Measurements from ENCODE around the gene CFAP20DC. TPM values are rescaled to one million over a fixed set of nuclear protein-coding genes. Genes with fewer than 3 reads are reported as not detected.

The CFAP20DC gene
- total RNA-seq, 1 donor from 2014 or later, result 5.4 TPM

DNA sequence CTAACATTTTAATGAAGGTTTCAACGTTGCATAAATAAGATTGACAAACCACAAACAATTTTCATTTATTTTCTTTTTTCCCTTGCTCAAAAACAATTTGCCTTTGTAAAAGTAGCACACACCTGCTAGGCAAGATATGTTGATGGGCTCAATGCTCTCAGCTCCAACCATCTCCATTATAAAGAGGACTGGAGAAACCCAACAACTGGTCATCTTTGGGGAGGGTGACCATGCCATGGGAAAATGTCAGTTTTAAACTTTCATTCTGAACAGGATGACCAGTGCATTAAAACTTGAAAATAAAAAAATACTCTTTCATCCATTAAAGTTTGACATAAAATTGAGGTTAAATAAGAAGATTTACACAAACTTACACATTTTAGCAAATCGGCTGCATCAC is 183.7 kb downstream of the CFAP20DC start:
- TF ChIP-seq POLR2A (IDR thresholded peaks at IDR 0.05) (no peak), POLR2AphosphoS5 (IDR thresholded peaks at IDR 0.05; ENCODE audit: insufficient read depth in 1 of 2, low read depth in 1 of 2) (no peak)
- TF ChIP-seq, protein P1, sequence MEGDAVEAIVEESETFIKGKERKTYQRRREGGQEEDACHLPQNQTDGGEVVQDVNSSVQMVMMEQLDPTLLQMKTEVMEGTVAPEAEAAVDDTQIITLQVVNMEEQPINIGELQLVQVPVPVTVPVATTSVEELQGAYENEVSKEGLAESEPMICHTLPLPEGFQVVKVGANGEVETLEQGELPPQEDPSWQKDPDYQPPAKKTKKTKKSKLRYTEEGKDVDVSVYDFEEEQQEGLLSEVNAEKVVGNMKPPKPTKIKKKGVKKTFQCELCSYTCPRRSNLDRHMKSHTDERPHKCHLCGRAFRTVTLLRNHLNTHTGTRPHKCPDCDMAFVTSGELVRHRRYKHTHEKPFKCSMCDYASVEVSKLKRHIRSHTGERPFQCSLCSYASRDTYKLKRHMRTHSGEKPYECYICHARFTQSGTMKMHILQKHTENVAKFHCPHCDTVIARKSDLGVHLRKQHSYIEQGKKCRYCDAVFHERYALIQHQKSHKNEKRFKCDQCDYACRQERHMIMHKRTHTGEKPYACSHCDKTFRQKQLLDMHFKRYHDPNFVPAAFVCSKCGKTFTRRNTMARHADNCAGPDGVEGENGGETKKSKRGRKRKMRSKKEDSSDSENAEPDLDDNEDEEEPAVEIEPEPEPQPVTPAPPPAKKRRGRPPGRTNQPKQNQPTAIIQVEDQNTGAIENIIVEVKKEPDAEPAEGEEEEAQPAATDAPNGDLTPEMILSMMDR (IDR thresholded peaks at IDR 0.05), result no peak
- H3K27me3 ChIP-seq, result no peaks in the 10 kb centered on the region
- no peaks in the 10 kb centered on the region for H3K36me3 ChIP-seq
- H3K4me1 ChIP-seq, result no peaks in the 10 kb centered on the region
- H3K9me3 ChIP-seq, result no peaks in the 10 kb centered on the region
- intact Hi-C loops (cut with DNase I), result no loop called here
- H3K4me3 ChIP-seq, result no peak overlapping the region
- no peak overlapping the region for H3K27ac ChIP-seq
- DNase-seq (ENCODE audit: extremely low spot score in 2 of 2), result no peak

DNA sequence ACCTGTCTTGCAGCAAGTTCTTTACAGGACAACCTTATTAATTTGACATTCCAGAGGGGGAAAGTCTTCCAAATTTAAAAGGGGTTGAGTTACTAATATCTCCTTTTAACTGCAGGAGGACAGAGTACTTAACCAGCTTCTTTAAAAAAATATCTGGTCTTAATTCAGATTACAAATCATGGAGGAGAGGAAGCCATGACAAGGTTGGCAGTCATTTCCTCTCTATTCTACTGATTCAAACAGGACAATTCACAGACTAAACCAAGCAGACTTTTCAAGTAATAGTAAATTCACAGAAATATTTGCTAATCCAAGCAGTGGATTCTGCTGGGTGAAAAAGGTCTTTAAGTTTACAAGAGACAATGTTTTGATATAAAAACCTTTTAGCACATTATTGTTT is 185.3 kb downstream of the CFAP20DC start:
- Histone ChIP-seq H3K36me3 (no peaks in the 10 kb centered on the region), H3K27me3 (no peaks in the 10 kb centered on the region), H3K4me1 (no peaks in the 10 kb centered on the region), H3K27ac (no peak overlapping the region), H3K9me3 (no peaks in the 10 kb centered on the region), H3K4me3 (no peak overlapping the region)
- TF ChIP-seq POLR2AphosphoS5 (IDR thresholded peaks at IDR 0.05; ENCODE audit: insufficient read depth in 1 of 2, low read depth in 1 of 2), result no peak
- TF ChIP-seq POLR2A (IDR thresholded peaks at IDR 0.05), result no peak
- TF ChIP-seq, protein P1 (IDR thresholded peaks at IDR 0.05), result no peak
- intact Hi-C loops (cut with DNase I), result no loop called here
- no peak for DNase-seq (ENCODE audit: extremely low spot score in 2 of 2)

GRCh38 chr3:58863206-58863605 is 186.6 kb downstream of the CFAP20DC start:
- intact Hi-C loops (cut with DNase I), result no loop called here
- no peak overlapping the region for H3K4me3 ChIP-seq
- no peak for DNase-seq (ENCODE audit: extremely low spot score in 2 of 2)
- no peaks in the 10 kb centered on the region for H3K36me3 ChIP-seq
- no peaks in the 10 kb centered on the region for H3K4me1 ChIP-seq
- H3K27me3 ChIP-seq, result no peaks in the 10 kb centered on the region
- no peak overlapping the region for H3K27ac ChIP-seq
- H3K9me3 ChIP-seq, result no peaks in the 10 kb centered on the region
- TF ChIP-seq POLR2AphosphoS5 (IDR thresholded peaks at IDR 0.05; ENCODE audit: insufficient read depth in 1 of 2, low read depth in 1 of 2) (no peak), POLR2A (IDR thresholded peaks at IDR 0.05) (no peak)
- TF ChIP-seq, protein P1 (IDR thresholded peaks at IDR 0.05), result no peak

- Histone ChIP-seq H3K9me3 (no peaks in the 10 kb centered on the region), H3K27me3 (no peaks in the 10 kb centered on the region), H3K4me3 (no peak overlapping the region), H3K4me1 (no peaks in the 10 kb centered on the region), H3K27ac (no peak overlapping the region), H3K36me3 (no peaks in the 10 kb centered on the region)
- no peak for DNase-seq (ENCODE audit: extremely low spot score in 2 of 2)
- TF ChIP-seq, protein P1 (IDR thresholded peaks at IDR 0.05), result no peak
- TF ChIP-seq POLR2A (IDR thresholded peaks at IDR 0.05) (no peak), POLR2AphosphoS5 (IDR thresholded peaks at IDR 0.05; ENCODE audit: insufficient read depth in 1 of 2, low read depth in 1 of 2) (no peak)
- intact Hi-C loops (cut with DNase I), result no loop called here
Measured at GRCh38 chr3:58861551-58861950, 188.3 kb downstream of the CFAP20DC start.

GRCh38 chr3:58858126-58858525 is 191.7 kb downstream of the CFAP20DC start:
- no peaks in the 10 kb centered on the region for H3K4me1 ChIP-seq
- intact Hi-C loops (cut with DNase I), result no loop called here
- no peak for TF ChIP-seq POLR2A (IDR thresholded peaks at IDR 0.05)
- TF ChIP-seq, protein P1 (IDR thresholded peaks at IDR 0.05), result no peak

More at GRCh38 chr3:58858126-58858525, 191.7 kb downstream of the CFAP20DC start:
- Histone ChIP-seq H3K36me3 (no peaks in the 10 kb centered on the region), H3K27ac (no peak overlapping the region), H3K27me3 (no peaks in the 10 kb centered on the region), H3K9me3 (no peaks in the 10 kb centered on the region), H3K4me3 (no peak overlapping the region)
- DNase-seq (ENCODE audit: extremely low spot score in 2 of 2), result no peak

Data from vagina (tissue), 2 donors.